ENCODE data around the gene VAPB. TPM values are rescaled to one million over a fixed set of nuclear protein-coding genes. Genes with fewer than 3 reads are reported as not detected.

Gene VAPB
- total RNA-seq, 1 donor from 2014 or later = 24.1 TPM

GRCh38 chr20:58397429-58397828 is 8.4 kb downstream of the VAPB start:
- Histone ChIP-seq H3K4me3 (ENCODE audit: low read depth, low read length) (no peak overlapping the region), H3K27me3 (ENCODE audit: control insufficient read depth, insufficient read depth, low read length) (no peaks in the 10 kb centered on the region), H3K36me3 (ENCODE audit: control insufficient read depth, insufficient read depth, low read length) (no peaks in the 10 kb centered on the region)
- no peak for TF ChIP-seq CTCF (IDR thresholded peaks at IDR 0.05; ENCODE audit: insufficient read depth, low read length, poor library complexity, severe bottlenecking)
- no peak for DNase-seq (ENCODE audit: low read depth)

- Histone ChIP-seq H3K27me3 (ENCODE audit: control insufficient read depth, insufficient read depth, low read length) (no peaks in the 10 kb centered on the region), H3K4me3 (ENCODE audit: low read depth, low read length) (no peak overlapping the region), H3K36me3 (ENCODE audit: control insufficient read depth, insufficient read depth, low read length) (no peaks in the 10 kb centered on the region)
- DNase-seq (ENCODE audit: low read depth) = no peak
- no peak for TF ChIP-seq CTCF (IDR thresholded peaks at IDR 0.05; ENCODE audit: insufficient read depth, low read length, poor library complexity, severe bottlenecking)
These were observed 9.2 kb downstream of the VAPB start for GRCh38 chr20:58398254-58398653.

- H3K27me3 ChIP-seq (ENCODE audit: control insufficient read depth, insufficient read depth, low read length) = no peaks in the 10 kb centered on the region
- DNase-seq (ENCODE audit: low read depth) = no peak
- no peak for TF ChIP-seq CTCF (IDR thresholded peaks at IDR 0.05; ENCODE audit: insufficient read depth, low read length, poor library complexity, severe bottlenecking)
- H3K36me3 ChIP-seq (ENCODE audit: control insufficient read depth, insufficient read depth, low read length) = no peaks in the 10 kb centered on the region
- no peak overlapping the region for H3K4me3 ChIP-seq (ENCODE audit: low read depth, low read length)
These were observed 10.9 kb downstream of the VAPB start for GRCh38 chr20:58399926-58400325.

GRCh38 chr20:58401162-58401561 is 12.1 kb downstream of the VAPB start:
- H3K36me3 ChIP-seq (ENCODE audit: control insufficient read depth, insufficient read depth, low read length) = no peaks in the 10 kb centered on the region
- DNase-seq (ENCODE audit: low read depth) = no peak
- no peak for TF ChIP-seq CTCF (IDR thresholded peaks at IDR 0.05; ENCODE audit: insufficient read depth, low read length, poor library complexity, severe bottlenecking)
- H3K4me3 ChIP-seq (ENCODE audit: low read depth, low read length) = no peak overlapping the region
- no peaks in the 10 kb centered on the region for H3K27me3 ChIP-seq (ENCODE audit: control insufficient read depth, insufficient read depth, low read length)

GRCh38 chr20:58402305-58402704 is 13.3 kb downstream of the VAPB start:
- TF ChIP-seq CTCF (IDR thresholded peaks at IDR 0.05; ENCODE audit: insufficient read depth, low read length, poor library complexity, severe bottlenecking) = no peak
- no peaks in the 10 kb centered on the region for H3K36me3 ChIP-seq (ENCODE audit: control insufficient read depth, insufficient read depth, low read length)
- no peak for DNase-seq (ENCODE audit: low read depth)
- no peaks in the 10 kb centered on the region for H3K27me3 ChIP-seq (ENCODE audit: control insufficient read depth, insufficient read depth, low read length)
- no peak overlapping the region for H3K4me3 ChIP-seq (ENCODE audit: low read depth, low read length)

GRCh38 chr20:58402827-58403226 is 13.8 kb downstream of the VAPB start:
- Histone ChIP-seq H3K27me3 (ENCODE audit: control insufficient read depth, insufficient read depth, low read length) (no peaks in the 10 kb centered on the region), H3K36me3 (ENCODE audit: control insufficient read depth, insufficient read depth, low read length) (no peaks in the 10 kb centered on the region), H3K4me3 (ENCODE audit: low read depth, low read length) (no peak overlapping the region)
- no peak for DNase-seq (ENCODE audit: low read depth)
- TF ChIP-seq CTCF (IDR thresholded peaks at IDR 0.05; ENCODE audit: insufficient read depth, low read length, poor library complexity, severe bottlenecking) = no peak
